HG02798 (cell line): ENCODE data around the gene ACP7.
A peak's percentile ranks its signal among the peaks of the same experiment; 100 is the strongest.
"Not testable (repeated sequence)": the region's sequence is repeated elsewhere in the genome, so short reads cannot be mapped to it uniquely, and the experiment has no call there.

ENCODE experiments used
- ATAC-seq: cut with Tn5 transposase; IDR thresholded peaks from one replicate; pipeline ENCODE4 v1.9.1; 2021; ENCODE audit warnings: mild to moderate bottlenecking; ENCODE audit not compliant: unreplicated experiment, poor library complexity

ACP7 gene

DNA sequence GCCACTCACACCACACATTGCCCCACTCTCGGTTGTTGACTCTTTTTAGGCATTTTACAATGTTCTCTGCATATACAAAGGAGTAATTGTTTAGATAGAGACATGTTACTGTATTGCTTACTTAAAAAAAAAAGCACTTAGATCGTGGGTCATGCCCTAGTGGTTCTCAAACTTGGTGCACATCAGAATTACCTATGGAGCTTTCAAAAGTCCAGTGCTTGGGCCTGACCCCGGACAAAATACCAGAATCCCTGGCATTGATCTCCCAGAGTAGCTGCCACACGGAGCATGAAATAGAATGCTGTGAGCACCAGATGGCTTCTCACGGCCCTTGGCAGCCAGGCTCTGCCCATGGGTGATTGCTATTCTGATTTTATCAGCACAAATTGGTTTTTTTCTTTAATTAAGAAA, 20.0 kb downstream of the ACP7 start:
- no peak for ATAC-seq

DNA sequence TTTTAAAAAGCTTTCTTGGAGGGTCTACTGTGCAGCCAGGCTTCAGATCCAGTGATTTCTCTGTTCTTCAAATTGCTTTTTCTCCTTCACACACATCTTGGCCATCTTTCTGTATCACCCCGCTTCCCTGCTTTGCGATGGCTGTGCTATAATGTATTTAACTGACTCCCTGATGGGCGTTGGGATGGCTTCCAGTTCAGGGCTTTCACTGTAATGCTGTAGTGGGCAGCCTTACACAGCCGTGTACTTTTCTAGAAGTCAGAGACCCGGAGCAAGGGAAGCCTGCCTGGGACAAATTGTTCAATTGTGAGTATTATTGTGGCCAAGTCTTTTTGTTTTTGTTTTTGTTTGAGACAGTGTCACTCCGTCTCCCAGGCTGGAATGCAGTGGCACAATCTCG, 22.0 kb downstream of the ACP7 start:
- ATAC-seq = no peak

DNA sequence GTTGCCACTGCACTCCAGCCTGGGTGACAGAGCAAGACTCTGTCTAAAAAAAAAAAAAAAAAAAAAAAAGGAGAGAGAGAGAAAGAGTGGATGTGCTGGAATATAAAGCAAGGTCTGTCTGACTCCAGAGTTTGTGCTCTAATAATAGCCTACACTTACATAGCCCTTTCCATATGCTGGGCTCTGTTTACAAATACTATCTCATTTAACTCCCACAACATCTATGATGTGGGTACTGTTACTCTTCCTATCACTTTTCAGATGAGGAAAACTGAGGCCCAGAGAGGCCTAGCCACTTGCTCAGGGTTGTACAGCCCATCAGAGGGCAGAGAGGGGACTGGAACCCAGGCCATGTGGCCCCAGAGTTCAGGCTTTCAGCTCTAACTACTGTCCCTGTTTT, 25.5 kb downstream of the ACP7 start:
- ATAC-seq = no peak

DNA sequence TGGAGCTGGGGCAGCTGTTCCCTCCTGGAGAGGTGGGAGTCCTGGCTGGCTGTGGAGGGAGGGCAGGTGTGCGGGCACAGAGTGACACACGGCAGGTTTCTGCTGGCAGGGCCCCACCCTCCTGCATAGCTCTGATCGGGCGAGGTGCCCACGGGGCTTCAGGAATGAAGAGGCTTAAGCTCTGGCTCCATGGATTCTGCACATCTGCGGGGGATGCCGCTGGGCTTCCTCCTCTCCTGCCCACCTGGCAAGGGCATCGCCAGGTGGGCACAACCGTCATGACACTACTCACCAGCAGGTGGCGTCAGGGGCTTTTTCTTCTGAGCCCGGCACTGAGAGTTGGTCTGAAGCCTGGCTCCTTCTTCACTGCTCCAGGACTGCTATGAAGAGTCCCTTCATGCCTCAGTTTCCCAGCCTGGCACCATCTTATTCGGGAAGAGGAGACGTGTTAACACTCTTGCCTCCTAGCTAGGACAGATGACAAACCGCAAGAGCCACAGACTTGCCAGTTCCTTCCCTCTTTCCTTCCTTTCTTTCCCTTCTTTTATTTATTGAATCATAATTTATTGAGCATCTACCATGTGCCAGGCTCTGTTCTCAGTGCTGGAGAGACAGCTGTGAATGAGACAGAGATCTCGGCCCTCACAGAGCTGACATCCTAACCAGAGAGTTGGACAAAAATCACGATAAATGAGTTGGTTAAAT, 26.2 kb downstream of the ACP7 start:
- ATAC-seq = no peak

DNA sequence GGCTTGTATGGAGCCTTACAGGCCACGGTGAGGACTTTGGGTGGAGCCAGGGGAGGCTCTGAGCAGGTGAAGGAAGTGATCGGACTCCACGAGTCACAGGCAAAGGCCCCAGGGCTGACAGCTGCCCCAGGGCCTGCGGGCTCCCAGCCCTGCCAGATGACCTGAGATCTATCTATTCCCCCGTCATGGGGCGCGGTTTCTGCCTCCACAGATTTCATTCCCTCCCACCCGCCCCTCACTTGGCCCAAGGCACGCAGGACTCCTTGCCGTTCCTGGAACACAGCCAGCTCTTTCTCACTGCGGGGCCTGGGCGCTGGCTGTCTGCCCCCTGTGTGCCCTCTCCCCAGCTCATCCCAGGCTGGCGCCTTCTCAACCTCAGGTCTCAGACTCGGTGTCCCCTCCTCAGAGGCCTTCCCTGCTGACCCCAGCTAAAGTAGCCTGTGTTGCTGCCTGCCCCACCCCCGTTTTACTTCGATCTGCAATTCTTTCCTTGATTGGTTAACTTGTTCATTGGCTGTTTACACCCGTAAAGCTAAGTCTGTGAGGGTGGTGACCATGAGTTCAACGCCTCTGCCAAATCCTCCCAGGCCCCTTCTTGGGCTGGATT, 27.5 kb downstream of the ACP7 start:
- ATAC-seq = no peak

DNA sequence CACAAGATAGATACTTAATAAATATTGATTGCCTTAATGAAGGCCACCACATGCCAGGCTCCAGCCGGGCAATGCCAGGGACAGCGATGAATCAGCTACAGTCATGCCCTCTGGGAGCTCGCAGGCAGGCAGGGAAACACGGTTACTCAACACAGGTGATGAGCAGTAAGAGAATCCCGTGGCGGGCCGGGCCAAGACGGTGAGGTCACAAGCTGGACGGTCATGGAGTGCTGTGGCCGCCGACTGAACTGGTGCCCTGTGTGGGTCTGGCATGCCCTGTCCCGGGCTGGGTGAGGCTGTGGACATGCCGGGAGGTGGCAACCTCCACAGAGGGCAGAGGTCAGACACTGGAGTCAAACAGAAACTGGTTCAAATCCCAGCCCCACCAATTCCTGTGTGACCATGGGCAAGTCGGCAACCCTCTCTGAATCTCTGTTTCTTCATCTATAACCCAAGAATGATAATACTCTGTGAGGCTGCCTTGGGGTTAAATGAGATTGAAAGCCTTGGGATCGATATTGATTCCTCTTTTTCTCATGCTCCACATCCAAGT, 28.2 kb downstream of the ACP7 start:
- ATAC-seq = no peak

DNA sequence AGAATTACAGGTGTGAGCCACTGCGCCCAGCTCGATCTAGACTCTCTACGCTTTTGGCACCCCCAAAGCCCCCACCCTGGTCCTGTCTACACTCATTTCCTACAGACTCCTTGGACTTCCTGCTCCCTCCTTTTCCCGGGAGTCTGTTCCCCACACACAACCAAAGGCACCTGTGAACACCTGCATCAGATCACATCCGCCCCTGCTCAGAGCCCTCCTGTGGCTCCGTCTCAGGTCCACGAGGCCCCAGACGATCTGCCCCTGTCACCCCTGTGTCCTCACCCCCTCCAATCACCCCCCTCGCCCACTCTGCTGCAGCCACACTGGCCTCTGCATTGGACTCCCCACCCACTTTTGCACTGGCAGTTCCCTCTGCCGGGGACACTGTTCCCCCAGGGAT, 29.0 kb downstream of the ACP7 start:
- ATAC-seq = no peak

DNA sequence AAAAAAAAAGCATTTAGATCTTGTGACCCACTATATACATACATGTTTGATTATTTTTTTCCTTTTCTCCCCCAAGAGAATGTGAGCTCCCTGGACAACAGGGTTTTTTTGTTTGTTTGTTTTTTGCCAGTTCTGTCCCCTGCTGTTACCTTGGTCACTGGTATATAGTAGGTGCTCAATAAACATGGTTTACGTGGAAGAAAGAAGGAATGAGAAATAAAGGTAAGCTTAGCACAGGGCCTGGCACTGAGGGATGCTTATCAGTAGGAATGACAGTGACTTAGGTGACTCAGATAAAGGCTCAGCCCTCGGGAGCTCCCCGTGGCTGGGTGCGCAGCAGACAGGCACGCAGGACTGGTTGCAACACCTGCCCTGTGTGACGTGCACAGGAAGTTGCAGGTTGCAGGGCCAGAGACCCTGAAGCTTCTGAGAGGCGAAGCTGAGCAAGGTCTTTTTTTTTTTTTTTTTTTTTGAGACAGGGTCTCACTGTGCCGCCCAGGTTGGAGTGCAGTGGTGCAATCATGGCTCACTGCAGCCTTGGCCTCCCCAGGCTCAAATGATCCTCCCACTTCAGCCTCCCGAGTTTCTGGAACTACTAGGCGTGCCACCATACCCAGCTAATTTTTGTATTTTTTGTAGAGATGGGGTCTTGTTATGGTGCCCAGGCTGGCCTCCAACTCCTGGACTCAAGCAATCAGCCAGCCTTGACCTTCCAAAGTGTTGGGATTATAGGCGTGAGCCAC, 31.1 kb downstream of the ACP7 start:
- ATAC-seq = no peak

DNA sequence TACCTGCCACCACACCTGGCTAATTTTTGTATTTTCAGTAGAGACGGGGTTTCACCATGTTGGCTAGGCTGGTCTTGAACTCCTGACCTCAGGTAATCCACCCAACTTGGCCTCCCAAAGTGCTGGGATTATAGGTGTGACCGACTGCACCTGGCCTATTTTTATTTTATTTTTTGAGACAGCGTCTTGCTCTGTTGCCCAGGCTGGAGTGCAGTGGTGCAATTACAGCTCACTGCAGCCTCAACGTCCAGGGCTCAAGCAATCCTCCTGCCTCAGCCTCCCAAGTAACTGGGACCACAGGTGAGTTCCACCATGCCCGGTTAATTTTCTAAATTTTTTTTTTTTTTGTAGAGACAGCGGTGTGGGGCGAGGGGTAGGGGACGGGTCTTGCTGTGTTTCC, 32.9 kb downstream of the ACP7 start:
- ATAC-seq = not testable (repeated sequence)

DNA sequence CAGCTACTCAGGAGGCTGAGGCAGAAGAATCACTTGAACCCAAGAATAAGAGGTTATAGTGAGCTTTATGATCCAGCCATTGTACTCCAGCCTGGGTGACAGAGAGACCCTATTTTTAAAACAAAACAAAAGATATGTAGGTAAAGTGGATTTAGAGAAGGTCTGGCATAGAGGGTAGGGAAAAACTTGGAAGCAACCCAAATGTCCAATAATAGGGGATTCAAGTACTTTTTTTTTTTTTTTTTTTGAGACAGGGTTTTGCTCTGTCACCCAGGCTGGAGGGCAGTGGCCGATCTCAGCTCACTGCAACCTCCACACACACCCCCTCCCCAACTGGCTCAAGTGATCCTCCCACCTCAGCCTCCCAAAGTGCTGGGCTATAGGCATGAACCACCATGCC, 35.7 kb downstream of the ACP7 start:
- no peak for ATAC-seq

DNA sequence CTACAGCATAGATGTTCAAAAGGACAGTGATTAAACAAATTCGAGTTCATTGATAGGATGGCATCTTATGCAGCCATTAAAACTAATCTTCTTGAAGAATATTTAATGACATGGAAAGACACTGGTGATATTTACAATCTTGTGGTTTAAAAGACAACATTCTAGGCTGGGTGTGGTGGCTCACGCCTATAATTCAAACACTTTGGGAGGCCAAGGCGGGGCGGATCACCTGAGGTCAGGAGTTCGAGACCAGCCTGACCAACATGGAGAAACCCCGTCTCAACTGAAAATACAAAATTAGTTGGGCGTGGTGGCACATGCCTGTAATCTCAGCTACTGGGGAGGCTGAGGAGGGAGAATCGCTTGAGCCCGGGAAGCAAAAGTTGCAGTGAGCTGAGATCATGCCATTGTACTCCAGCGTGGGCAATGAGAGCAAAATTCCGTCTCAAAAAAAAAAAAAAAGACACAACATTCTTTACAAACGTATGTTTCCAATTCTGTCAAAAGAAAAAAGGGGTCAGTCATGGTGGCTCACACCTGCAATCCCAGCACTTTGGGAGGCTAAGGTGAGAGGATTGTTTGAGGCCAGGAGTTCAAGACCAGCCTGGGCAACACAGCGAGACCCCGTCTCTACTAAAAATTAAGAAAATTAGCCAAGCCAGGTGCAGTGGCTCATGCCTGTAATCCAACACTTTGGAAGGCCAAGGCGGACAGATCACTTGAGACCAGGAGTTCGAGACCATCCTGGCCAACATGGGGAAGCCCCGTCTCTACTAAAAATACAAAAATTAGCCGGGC, 39.0 kb downstream of the ACP7 start:
- no peak for ATAC-seq

DNA sequence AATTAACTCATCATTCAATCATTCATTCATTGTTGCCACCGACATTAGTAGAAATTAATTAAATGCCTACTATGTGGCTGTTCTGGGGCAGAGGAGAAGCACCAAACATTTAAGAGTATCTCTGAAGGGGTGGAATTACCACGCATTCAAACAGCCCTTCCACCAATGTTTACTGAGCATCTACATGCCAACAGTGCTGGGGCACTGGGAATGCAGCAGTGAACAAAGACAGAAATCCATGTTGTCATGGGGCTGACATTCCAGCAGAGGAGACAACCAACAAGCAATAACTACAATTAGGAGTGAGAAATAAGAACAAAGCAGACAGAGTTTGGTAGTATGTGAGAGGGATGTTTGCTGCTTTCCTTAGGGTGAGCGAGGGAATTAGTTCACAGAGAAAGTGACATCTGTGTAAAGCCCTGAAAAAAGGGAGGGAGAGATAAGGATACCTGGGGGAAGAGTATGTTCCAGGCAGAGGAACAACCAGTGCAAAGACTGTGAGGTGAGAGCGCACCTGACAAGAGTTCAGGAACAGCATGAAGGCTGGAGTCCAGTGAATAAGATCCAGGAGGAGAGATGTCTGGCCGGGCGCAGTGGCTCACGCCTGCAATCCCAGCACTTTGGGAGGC, 40.1 kb downstream of the ACP7 start:
- no peak for ATAC-seq

DNA sequence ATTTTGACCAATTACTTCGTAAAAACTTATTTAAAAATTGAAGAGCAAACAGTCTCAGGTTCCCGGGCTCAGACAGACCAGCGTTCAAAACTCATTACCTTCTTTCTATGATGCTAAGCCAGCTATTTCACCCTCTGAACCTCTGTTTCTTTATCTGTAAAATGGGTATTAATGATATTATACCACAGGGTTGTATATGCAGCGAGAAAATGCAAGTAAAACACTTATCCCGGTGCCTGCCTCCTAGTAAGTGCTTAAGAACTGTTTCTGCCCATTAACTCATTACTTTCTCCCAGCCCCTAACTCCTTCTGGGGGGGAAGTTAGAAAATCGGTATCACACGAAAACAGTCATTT, 41.0 kb downstream of the ACP7 start:
- ATAC-seq = no peak

DNA sequence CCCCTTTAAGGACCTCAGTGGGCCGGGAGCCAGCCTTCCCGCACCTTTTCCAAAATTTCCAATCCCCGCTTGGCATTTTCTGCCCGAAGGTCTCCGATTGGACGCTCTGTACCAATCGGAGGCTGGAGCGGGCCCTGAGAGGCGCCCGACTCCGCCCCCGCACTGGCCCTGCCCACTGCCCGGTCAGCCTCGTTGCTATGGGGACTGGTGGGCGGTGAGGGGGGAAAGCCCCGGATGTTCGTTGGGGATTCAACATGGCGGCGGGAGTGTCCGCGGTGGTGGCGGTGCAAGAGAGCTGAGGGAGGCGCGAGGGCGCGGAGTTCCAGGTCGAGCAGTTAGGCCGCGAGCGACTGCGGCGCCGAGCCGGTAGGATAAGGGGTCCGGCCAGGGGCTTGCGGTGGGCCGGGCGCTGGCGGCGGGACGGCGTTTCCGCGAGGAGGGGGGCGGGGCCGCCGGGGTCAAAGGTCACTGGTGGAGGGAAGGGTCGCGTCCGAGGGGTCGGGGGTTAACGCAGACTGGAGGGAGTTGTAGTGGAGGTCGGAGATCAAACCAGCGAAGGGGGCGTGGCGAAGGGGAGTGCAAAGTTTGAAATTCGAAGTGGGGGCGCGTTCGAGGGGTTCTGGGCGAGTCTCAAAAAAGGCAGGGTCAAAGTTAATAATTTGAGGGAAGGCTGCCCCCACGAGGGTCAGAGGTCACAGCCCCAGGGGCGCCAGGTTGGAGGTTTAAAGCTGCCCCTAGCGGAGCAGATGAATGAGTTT, 41.6 kb downstream of the ACP7 start, which contains the start of gene PAK4:
Gene PAK4 (plus strand): TSS at position 233 of the 758 bp plus-strand sequence. CDS start 43,768 bp downstream, outside the sequence.
- ATAC-seq = peak; percentile 98

DNA sequence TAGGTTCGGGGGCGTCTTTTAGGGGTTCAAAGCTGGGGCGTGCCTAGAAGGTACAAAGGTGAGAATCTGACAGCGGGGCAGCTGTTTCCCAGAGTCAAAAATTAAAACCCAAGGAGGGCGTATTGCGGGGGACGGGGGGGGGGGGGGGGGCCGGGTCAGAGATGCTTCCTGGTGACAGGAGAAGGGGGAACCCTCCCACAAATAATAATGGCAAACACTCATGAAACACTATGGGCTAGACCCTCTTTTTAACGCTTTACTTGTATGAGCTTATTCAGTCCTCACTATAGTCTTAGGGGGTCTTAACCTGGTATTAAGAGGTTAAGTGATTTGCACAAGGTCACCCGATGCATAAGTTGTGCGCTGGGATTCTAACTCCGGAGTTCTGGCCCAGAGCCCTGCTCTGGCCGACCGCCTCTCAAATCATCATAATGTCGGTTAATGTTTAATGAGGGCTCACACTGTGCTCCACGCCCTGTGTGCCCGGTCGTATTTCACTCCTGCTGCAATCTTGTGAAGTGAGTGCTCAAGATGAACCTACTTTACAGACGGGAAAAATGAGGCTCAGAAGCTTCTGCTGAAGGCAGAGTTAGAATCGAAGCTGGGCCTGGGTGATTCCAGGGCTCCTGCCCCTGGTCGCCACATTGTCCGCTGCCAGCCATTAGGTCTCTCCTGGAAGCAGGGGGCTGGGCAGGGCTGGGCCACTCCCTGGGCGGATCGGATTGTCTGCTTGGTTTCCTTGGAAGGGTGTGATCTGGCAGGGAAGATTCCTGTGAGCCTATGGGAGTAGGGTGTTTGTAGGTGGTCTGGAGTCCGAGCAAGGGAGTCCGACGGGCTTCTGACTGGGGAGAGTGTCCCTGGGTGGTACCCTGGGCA, 42.4 kb downstream of the ACP7 start:
- ATAC-seq = no peak

DNA sequence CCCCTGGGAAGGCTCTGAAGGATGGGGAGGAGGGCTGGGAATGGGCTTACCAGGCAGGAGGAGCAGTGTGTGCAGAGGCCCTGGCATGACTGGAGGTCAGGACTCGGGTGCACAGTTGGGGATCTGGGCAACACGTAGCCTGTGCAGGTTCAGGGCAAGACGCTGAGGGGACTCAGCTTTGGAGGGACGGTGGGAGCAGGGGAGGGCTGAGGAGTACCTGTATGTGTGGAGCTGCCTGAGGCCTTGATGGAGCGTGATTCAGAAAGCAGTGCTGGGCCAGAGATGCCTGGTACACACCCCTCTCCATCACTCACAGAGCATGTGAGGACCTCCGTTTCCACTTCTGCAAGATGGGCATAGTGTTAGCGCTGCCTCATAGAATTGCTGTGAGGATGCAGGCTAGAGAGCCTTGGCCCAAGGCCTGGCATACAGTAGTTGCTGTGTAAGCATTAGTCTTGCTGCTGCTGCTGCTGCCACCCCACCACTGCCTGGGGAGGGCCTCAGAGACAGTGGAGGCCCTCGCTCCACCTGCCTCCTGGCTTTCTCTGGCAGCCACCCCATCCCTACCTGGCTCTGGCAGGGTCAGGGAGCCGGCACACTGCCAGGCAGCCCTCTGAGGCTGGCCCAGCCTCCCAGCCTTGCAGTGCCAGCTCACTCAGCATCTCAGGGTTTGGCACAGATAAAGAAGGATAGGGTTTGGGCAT, 43.8 kb downstream of the ACP7 start:
- no peak for ATAC-seq

DNA sequence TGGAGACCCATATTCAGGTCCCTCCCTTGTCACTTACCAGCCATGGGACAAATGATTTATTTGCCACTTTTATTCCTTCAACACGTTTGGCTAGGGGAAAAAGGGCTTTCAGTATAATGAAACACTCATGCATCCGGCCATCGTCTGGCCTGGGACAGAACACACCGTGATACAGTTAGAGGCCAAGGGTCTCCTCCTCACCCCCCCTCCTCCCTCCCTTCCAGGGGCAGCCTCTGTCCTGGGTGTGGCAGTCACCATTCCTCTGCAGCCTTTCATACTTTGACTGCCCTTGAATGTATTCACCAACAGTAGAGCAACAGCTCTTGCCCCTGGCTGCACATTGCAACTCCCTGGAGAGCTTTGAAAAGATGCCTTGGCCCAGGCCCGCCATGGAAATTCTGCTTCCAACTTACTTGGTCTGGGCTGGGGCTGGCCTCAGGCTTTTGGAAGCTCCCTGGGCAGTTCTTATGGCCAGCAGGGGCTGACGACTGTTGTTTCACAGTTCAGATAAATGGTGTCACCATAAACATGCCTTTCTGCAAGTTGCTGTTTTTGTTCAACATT, 44.4 kb downstream of the ACP7 start:
- no peak for ATAC-seq
